SJSA1 (cell line): ENCODE measurements around the gene SLC16A1. TPM values are rescaled to one million over a fixed set of nuclear protein-coding genes. Genes with fewer than 3 reads are reported as not detected.
"Not testable (repeated sequence)": the region's sequence is repeated elsewhere in the genome, so short reads cannot be mapped to it uniquely, and the experiment has no call there.

ENCODE experiments used
- DNase-seq, 2 experiments: peaks; one replicate each; pipeline ENCODE4 v3.0.0-alpha.2; 2015 to 2020; ENCODE audit warnings: low spot score in 2 of 2, low read depth in 1 of 2
- H3K27ac ChIP-seq: fragments of 250-450 bp; sonication (Bioruptor Pico); 2 replicates; pipeline ENCODE4 v1.5.1; 2020; ENCODE audit warnings: mild to moderate bottlenecking, moderate library complexity
- H3K27me3 ChIP-seq: fragments of 250-450 bp; sonication (Bioruptor Pico); replicated peaks from 2 replicates; pipeline ENCODE4 v1.5.1; 2020; ENCODE audit warnings: mild to moderate bottlenecking, moderate library complexity
- H3K36me3 ChIP-seq: fragments of 250-450 bp; sonication (Bioruptor Pico); 2 replicates; pipeline ENCODE4 v1.5.1; 2020; ENCODE audit warnings: mild to moderate bottlenecking
- H3K4me1 ChIP-seq: fragments of 250-450 bp; sonication (Bioruptor Pico); replicated peaks from 2 replicates; pipeline ENCODE4 v1.6.1; 2021; ENCODE audit warnings: mild to moderate bottlenecking
- H3K4me3 ChIP-seq: fragments of 250-450 bp; sonication (Bioruptor Pico); 2 replicates; pipeline ENCODE4 v1.5.1; 2020; ENCODE audit warnings: mild to moderate bottlenecking
- H3K9me3 ChIP-seq: fragments of 250-450 bp; sonication (Bioruptor Pico); replicated peaks from 2 replicates; pipeline ENCODE4 v1.5.1; 2020; ENCODE audit warnings: mild to moderate bottlenecking
- total RNA-seq: library from RNA; depleted of rRNA; stranded (reverse); fragments of >200 nt; shearing (Covaris generic); gene quantifications from 2 replicates; pipeline ENCODE4 v1.2.3, GENCODE V29; 2014; rRNA removed

SLC16A1 gene
- 82.0 and 106 TPM in 2 replicates for total RNA-seq

- DNase-seq = peak; percentile 92 to 96
- no peaks in the 10 kb centered on the region for H3K9me3 ChIP-seq
- H3K36me3 ChIP-seq = peaks cover 13% of the 10 kb centered on the region; the same call in 1 of the 2 replicates
- no peaks in the 10 kb centered on the region for H3K27me3 ChIP-seq
- H3K27ac ChIP-seq = peak within 1 kb of the TSS; percentile 76
- H3K4me1 ChIP-seq = peaks cover 23% of the 10 kb centered on the region
- peak within 1 kb of the TSS; percentile 59 for H3K4me3 ChIP-seq
Observed at GRCh38 chr1:112955773-112956543, at the start of gene SLC16A1. Gene SLC16A1 (minus strand): TSS chr1:112956196. CDS start chr1:112929308, 26,888 bp downstream.

- Histone ChIP-seq H3K27ac (no peak overlapping the region), H3K4me3 (no peak overlapping the region), H3K36me3 (0 out of 2 replicates have a peak, but pooled peaks cover 1% of the 10 kb centered on the region), H3K27me3 (no peaks in the 10 kb centered on the region), H3K9me3 (no peaks in the 10 kb centered on the region), H3K4me1 (no peaks in the 10 kb centered on the region)
- no peak for DNase-seq
Observed at GRCh38 chr1:113003751-113004690, 48.0 kb upstream of the SLC16A1 start.

GRCh38 chr1:113002297-113002696 lies 46.3 kb upstream of the SLC16A1 start:
- Histone ChIP-seq H3K4me1 (no peaks in the 10 kb centered on the region), H3K9me3 (no peaks in the 10 kb centered on the region), H3K27ac (no peak overlapping the region), H3K4me3 (no peak overlapping the region), H3K27me3 (no peaks in the 10 kb centered on the region), H3K36me3 (0 out of 2 replicates have a peak, but pooled peaks cover 2% of the 10 kb centered on the region)
- no peak for DNase-seq

- no peaks in the 10 kb centered on the region for H3K27me3 ChIP-seq
- H3K4me3 ChIP-seq = no peak overlapping the region
- H3K9me3 ChIP-seq = no peaks in the 10 kb centered on the region
- H3K36me3 ChIP-seq = 0 out of 2 replicates have a peak, but pooled peaks cover 2% of the 10 kb centered on the region
- no peak overlapping the region for H3K27ac ChIP-seq
- no peak for DNase-seq
- no peaks in the 10 kb centered on the region for H3K4me1 ChIP-seq
Observed at GRCh38 chr1:112998592-112999235, 42.7 kb upstream of the SLC16A1 start.

GRCh38 chr1:112997781-112998180 lies 41.8 kb upstream of the SLC16A1 start:
- H3K27me3 ChIP-seq = no peaks in the 10 kb centered on the region
- H3K27ac ChIP-seq = no peak overlapping the region
- H3K4me3 ChIP-seq = no peak overlapping the region
- H3K4me1 ChIP-seq = no peaks in the 10 kb centered on the region
- H3K9me3 ChIP-seq = no peaks in the 10 kb centered on the region
- H3K36me3 ChIP-seq = 0 out of 2 replicates have a peak, but pooled peaks cover 2% of the 10 kb centered on the region
- no peak for DNase-seq

- Histone ChIP-seq H3K4me3 (no peak overlapping the region), H3K9me3 (no peaks in the 10 kb centered on the region), H3K27me3 (no peaks in the 10 kb centered on the region), H3K36me3 (0 out of 2 replicates have a peak, but pooled peaks cover 2% of the 10 kb centered on the region), H3K4me1 (no peaks in the 10 kb centered on the region), H3K27ac (no peak overlapping the region)
- no peak for DNase-seq
Observed at GRCh38 chr1:112995890-112996289, 39.9 kb upstream of the SLC16A1 start.

GRCh38 chr1:112995021-112995420 lies 39.0 kb upstream of the SLC16A1 start:
- not testable (repeated sequence) for H3K9me3 ChIP-seq, DNase-seq, H3K36me3 ChIP-seq

GRCh38 chr1:112992780-112993179 lies 36.8 kb upstream of the SLC16A1 start:
- Histone ChIP-seq H3K4me1 (no peaks in the 10 kb centered on the region), H3K27me3 (no peaks in the 10 kb centered on the region), H3K4me3 (no peak overlapping the region), H3K27ac (no peak overlapping the region), H3K36me3 (no peaks in the 10 kb centered on the region), H3K9me3 (no peaks in the 10 kb centered on the region)
- no peak for DNase-seq

More at GRCh38 chr1:112995021-112995420, 39.0 kb upstream of the SLC16A1 start:
- not testable (repeated sequence) for H3K27ac ChIP-seq, H3K4me3 ChIP-seq, H3K4me1 ChIP-seq, H3K27me3 ChIP-seq

GRCh38 chr1:112991402-112992120 lies 35.6 kb upstream of the SLC16A1 start:
- Histone ChIP-seq H3K27me3 (no peaks in the 10 kb centered on the region), H3K4me1 (no peaks in the 10 kb centered on the region), H3K4me3 (no peak overlapping the region), H3K36me3 (no peaks in the 10 kb centered on the region), H3K27ac (no peak overlapping the region), H3K9me3 (no peaks in the 10 kb centered on the region)
- no peak for DNase-seq

- H3K4me1 ChIP-seq = no peaks in the 10 kb centered on the region
- H3K9me3 ChIP-seq = no peaks in the 10 kb centered on the region
- no peak for DNase-seq
- no peaks in the 10 kb centered on the region for H3K36me3 ChIP-seq
- H3K27ac ChIP-seq = no peak overlapping the region
- no peaks in the 10 kb centered on the region for H3K27me3 ChIP-seq
- H3K4me3 ChIP-seq = no peak overlapping the region
Observed at GRCh38 chr1:112990271-112990670, 34.3 kb upstream of the SLC16A1 start.

GRCh38 chr1:112988367-112988766 lies 32.4 kb upstream of the SLC16A1 start:
- no peak for DNase-seq
- Histone ChIP-seq H3K27me3 (no peaks in the 10 kb centered on the region), H3K9me3 (no peaks in the 10 kb centered on the region)

GRCh38 chr1:112985123-112985522 lies 29.1 kb upstream of the SLC16A1 start:
- Histone ChIP-seq H3K4me3 (no peak overlapping the region), H3K9me3 (no peaks in the 10 kb centered on the region), H3K27me3 (no peaks in the 10 kb centered on the region), H3K27ac (no peak overlapping the region), H3K36me3 (peaks cover 3% of the 10 kb centered on the region; the same call in 1 of the 2 replicates), H3K4me1 (no peaks in the 10 kb centered on the region)
- DNase-seq = no peak

More at GRCh38 chr1:112988367-112988766, 32.4 kb upstream of the SLC16A1 start:
- no peaks in the 10 kb centered on the region for H3K4me1 ChIP-seq
- H3K4me3 ChIP-seq = no peak overlapping the region
- no peak overlapping the region for H3K27ac ChIP-seq
- H3K36me3 ChIP-seq = peaks cover 3% of the 10 kb centered on the region; the same call in 1 of the 2 replicates
